OCI-LY3 (cell line): Measurements from ENCODE around the gene TOMM70.

ENCODE experiments used
- CTCF ChIP-seq: fragments of 200-600, 300-600 bp; sonication (generic); IDR thresholded peaks from 2 replicates; pipeline ENCODE4 v1.5.1; 2014; ENCODE audit warnings: antibody characterized with exemption, low read length, low read depth
- EZH2phosphoT487 ChIP-seq: fragments of 200-600 bp; shearing (Covaris generic); IDR thresholded peaks from 2 replicates; pipeline ENCODE4 v1.6.1; 2018; ENCODE audit warnings: antibody characterized with exemption, mixed run types, low read depth

GRCh38 chr3:100438623-100438974 lies 37.7 kb upstream of the TOMM70 start:
- no peak for TF ChIP-seq CTCF
- TF ChIP-seq EZH2phosphoT487 = no peak
